ENCODE data around the gene GMPPA. TPM values are rescaled to one million over a fixed set of nuclear protein-coding genes. Genes with fewer than 3 reads are reported as not detected.

GMPPA gene
- total and polyA plus RNA-seq, 9 of the 15 experiments (the other 6 are each of a cell fraction or from before 2014, with no cell fraction given) = 7.0 to 101 (median 66.7) TPM

DNA sequence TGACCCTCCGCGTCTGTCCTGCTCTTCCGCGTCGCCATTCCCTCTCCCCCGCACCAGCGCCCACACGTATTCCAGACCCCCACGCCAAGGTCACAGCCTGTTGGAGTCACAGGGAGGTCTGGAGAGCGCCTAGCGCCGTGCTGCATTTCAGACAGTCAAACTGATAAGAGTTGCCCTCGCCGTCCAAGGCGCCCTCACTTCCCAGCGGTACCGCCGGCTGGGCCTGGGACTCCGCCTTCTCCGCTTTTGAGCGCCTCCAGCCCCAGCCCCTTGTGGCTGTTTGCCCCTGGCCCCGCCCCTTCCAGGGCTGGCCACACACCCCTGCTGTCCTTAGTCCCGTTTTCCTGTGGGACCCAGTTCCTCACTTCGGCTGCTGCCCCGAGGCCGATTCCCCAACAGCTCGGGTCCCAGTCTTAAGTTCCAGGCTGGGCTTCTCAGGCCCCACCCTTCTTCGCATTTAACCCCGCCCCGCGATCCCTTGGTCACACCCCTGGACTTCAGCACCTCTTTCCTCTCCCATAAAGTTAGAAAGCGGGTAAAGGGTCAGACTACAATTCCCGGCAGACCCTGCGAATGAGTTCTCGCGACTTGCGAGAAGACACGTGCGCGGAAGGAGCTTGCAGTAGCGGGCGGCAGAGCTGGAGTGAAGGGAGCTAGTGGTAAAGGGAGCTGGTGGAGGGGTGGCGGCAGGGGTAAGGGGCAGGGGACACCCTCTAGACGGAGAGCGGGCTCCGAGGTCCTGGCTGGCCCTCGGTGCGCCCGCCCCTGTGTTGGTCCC, at the start of gene GMPPA (continued):
- TF ChIP-seq, protein P1, sequence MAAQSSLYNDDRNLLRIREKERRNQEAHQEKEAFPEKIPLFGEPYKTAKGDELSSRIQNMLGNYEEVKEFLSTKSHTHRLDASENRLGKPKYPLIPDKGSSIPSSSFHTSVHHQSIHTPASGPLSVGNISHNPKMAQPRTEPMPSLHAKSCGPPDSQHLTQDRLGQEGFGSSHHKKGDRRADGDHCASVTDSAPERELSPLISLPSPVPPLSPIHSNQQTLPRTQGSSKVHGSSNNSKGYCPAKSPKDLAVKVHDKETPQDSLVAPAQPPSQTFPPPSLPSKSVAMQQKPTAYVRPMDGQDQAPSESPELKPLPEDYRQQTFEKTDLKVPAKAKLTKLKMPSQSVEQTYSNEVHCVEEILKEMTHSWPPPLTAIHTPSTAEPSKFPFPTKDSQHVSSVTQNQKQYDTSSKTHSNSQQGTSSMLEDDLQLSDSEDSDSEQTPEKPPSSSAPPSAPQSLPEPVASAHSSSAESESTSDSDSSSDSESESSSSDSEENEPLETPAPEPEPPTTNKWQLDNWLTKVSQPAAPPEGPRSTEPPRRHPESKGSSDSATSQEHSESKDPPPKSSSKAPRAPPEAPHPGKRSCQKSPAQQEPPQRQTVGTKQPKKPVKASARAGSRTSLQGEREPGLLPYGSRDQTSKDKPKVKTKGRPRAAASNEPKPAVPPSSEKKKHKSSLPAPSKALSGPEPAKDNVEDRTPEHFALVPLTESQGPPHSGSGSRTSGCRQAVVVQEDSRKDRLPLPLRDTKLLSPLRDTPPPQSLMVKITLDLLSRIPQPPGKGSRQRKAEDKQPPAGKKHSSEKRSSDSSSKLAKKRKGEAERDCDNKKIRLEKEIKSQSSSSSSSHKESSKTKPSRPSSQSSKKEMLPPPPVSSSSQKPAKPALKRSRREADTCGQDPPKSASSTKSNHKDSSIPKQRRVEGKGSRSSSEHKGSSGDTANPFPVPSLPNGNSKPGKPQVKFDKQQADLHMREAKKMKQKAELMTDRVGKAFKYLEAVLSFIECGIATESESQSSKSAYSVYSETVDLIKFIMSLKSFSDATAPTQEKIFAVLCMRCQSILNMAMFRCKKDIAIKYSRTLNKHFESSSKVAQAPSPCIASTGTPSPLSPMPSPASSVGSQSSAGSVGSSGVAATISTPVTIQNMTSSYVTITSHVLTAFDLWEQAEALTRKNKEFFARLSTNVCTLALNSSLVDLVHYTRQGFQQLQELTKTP (IDR thresholded peaks at IDR 0.05; ENCODE audit: low read depth in 1 of 2, partially characterized antibody in 2 of 2) = peak; percentile 42 to 81
- TF ChIP-seq ZNF766 (CRISPR knock-in tag; conservative IDR thresholded peaks at IDR 0.05) = peak; percentile 50; the same call in 1 of the 2 replicates
- TF ChIP-seq JUND (IDR thresholded peaks at IDR 0.05; ENCODE audit: borderline replicate concordance, low read depth, low read length) = no peak; the same call in none of the 2 replicates
- TF ChIP-seq JUND (tag; IDR thresholded peaks at IDR 0.05; ENCODE audit: borderline replicate concordance, low read depth, low read length) = no peak; the same call in 2 of the 3 replicates
- no peak for TF ChIP-seq XRCC4 (IDR thresholded peaks at IDR 0.05; ENCODE audit: extremely low read depth, insufficient read depth, insufficient read length)
- TF ChIP-seq SAFB (IDR thresholded peaks at IDR 0.05; ENCODE audit: borderline replicate concordance, low read depth, low read length) = no peak
- TF ChIP-seq ZNF134 (CRISPR knock-in tag; conservative IDR thresholded peaks at IDR 0.05) = no peak
- TF ChIP-seq SIX5 (IDR thresholded peaks at IDR 0.05; ENCODE audit: borderline replicate concordance in 1 of 2, insufficient read depth in 1 of 2, low read depth in 1 of 2, low read length in 2 of 2) = peak; percentile 71 to 76
- TF ChIP-seq NR1H2 (CRISPR knock-in tag; IDR thresholded peaks at IDR 0.05) = no peak
- TF ChIP-seq NFXL1 (CRISPR knock-in tag; IDR thresholded peaks at IDR 0.05) = no peak
- no peak for TF ChIP-seq HIVEP1 (CRISPR knock-in tag; IDR thresholded peaks at IDR 0.05)
- no peak for TF ChIP-seq ZBTB49 (CRISPR knock-in tag; IDR thresholded peaks at IDR 0.05; ENCODE audit: borderline replicate concordance)
- TF ChIP-seq SIN3A (IDR thresholded peaks at IDR 0.05; ENCODE audit: borderline replicate concordance in 2 of 2, control insufficient read depth in 1 of 2, low read depth in 2 of 2, low read length in 2 of 2) = peak in 1 of 2 experiments; percentile 84; a peak in 1 of 4 replicates
- TF ChIP-seq KAT7 (CRISPR knock-in tag; IDR thresholded peaks at IDR 0.05; ENCODE audit: borderline replicate concordance) = no peak
- TF ChIP-seq ZNF324 (CRISPR knock-in tag; IDR thresholded peaks at IDR 0.05) = no peak
- no peak for TF ChIP-seq HMG20A (CRISPR knock-in tag; conservative IDR thresholded peaks at IDR 0.05)
- no peak for TF ChIP-seq ZNF717 (CRISPR knock-in tag; IDR thresholded peaks at IDR 0.05)
- no peak for TF ChIP-seq CHD4 (IDR thresholded peaks at IDR 0.05; ENCODE audit: insufficient read depth, insufficient replicate concordance, low read depth, low read length, poor library complexity, severe bottlenecking)
- 0 out of 2 replicates have a peak, but pooled peaks have one; percentile 28 for TF ChIP-seq CBFA2T3 (IDR thresholded peaks at IDR 0.05)
- TF ChIP-seq ZZZ3 (IDR thresholded peaks at IDR 0.05) = no peak
- no peak for TF ChIP-seq HEY1 (CRISPR knock-in tag; IDR thresholded peaks at IDR 0.05; ENCODE audit: borderline replicate concordance)
- no peak for TF ChIP-seq KAT2B (IDR thresholded peaks at IDR 0.05; ENCODE audit: low read depth, low read length)

Measured in K562 (cell line).